GM23338 (cell line): ENCODE results near the gene USF2. TPM values are rescaled to one million over a fixed set of nuclear protein-coding genes. Genes with fewer than 3 reads are reported as not detected.

Experiments
- ATAC-seq: fragments of 200-7000 bp; cut with Tn5 transposase; 3 replicates; pipeline ENCODE4 v1.9.1; 2020
- DNase-seq: peaks from one replicate; pipeline ENCODE4 v3.0.0-alpha.2; 2015; ENCODE audit warnings: low spot score
- H2AFZ ChIP-seq: fragments of 200-600 bp; sonication (generic); 2 replicates; pipeline ENCODE4 v1.8.0; 2016; ENCODE audit warnings: antibody characterized with exemption, mild to moderate bottlenecking, moderate library complexity
- H3F3A ChIP-seq: fragments of 200-600 bp; sonication (generic); replicated peaks from 2 replicates; pipeline ENCODE4 v1.8.0; 2017; ENCODE audit warnings: antibody characterized with exemption, mixed run types, low read depth
- H3K27ac ChIP-seq: fragments of 200-600 bp; sonication (generic); 2 replicates; pipeline ENCODE4 v1.6.1; 2016; ENCODE audit warnings: low read depth
- H3K27me3 ChIP-seq: fragments of 200-600 bp; sonication (generic); 2 replicates; pipeline ENCODE4 v1.8.0; 2016; ENCODE audit warnings: mild to moderate bottlenecking, mixed run types, moderate library complexity; ENCODE audit not compliant: insufficient read depth
- H3K36me3 ChIP-seq: fragments of 200-600 bp; sonication (generic); 2 replicates; pipeline ENCODE4 v1.8.0; 2016; ENCODE audit warnings: mild to moderate bottlenecking; ENCODE audit not compliant: insufficient read depth
- H3K4me1 ChIP-seq: fragments of 200-600 bp; sonication (generic); 2 replicates; pipeline ENCODE4 v1.8.0; 2016; ENCODE audit warnings: mild to moderate bottlenecking, moderate library complexity; ENCODE audit not compliant: insufficient read depth
- H3K4me2 ChIP-seq: fragments of 200-600 bp; sonication (generic); 2 replicates; pipeline ENCODE4 v1.7.1; 2017; ENCODE audit warnings: mixed run types
- H3K4me3 ChIP-seq: fragments of 200-600 bp; sonication (generic); 2 replicates; pipeline ENCODE4 v1.6.1; 2016; ENCODE audit warnings: mixed run types
- H3K79me2 ChIP-seq: fragments of 200-600 bp; sonication (generic); replicated peaks from 2 replicates; pipeline ENCODE4 v1.8.0; 2017; ENCODE audit warnings: mild to moderate bottlenecking; ENCODE audit not compliant: insufficient read depth
- H3K9me2 ChIP-seq: fragments of 200-600 bp; sonication (generic); 2 replicates; pipeline ENCODE4 v1.8.0; 2017; ENCODE audit not compliant: insufficient read depth
- H4K20me1 ChIP-seq: fragments of 200-600 bp; sonication (generic); replicated peaks from 2 replicates; pipeline ENCODE4 v1.8.0; 2017; ENCODE audit warnings: mild to moderate bottlenecking; ENCODE audit not compliant: insufficient read depth
- H3K27ac Mint-ChIP-seq: 2 replicates; pipeline ENCODE4 v1.8.0; 2020; ENCODE audit warnings: inconsistent platforms, mild to moderate bottlenecking, moderate library complexity, mixed read lengths
- H3K27me3 Mint-ChIP-seq: 3 replicates; pipeline ENCODE4 v1.8.0; 2022; ENCODE audit warnings: low read depth, mild to moderate bottlenecking, moderate library complexity, mixed read lengths, inconsistent platforms; ENCODE audit not compliant: insufficient read depth, poor library complexity
- H3K36me3 Mint-ChIP-seq: 3 replicates; pipeline ENCODE4 v1.8.0; 2021; ENCODE audit warnings: low read depth, mild to moderate bottlenecking, inconsistent platforms, moderate library complexity, mixed read lengths
- H3K4me1 Mint-ChIP-seq: 3 replicates; pipeline ENCODE4 v1.8.0; 2020; ENCODE audit warnings: mild to moderate bottlenecking, inconsistent platforms, mixed read lengths
- H3K4me3 Mint-ChIP-seq: 3 replicates; pipeline ENCODE4 v1.8.0; 2021; ENCODE audit warnings: moderate library complexity, mild to moderate bottlenecking, inconsistent platforms, mixed read lengths
- H3K9me3 Mint-ChIP-seq: 3 replicates; pipeline ENCODE4 v1.8.0; 2020; ENCODE audit warnings: moderate library complexity, mild to moderate bottlenecking, inconsistent platforms, mixed read lengths
- CREB1 ChIP-seq: fragments of 250-450 bp; sonication (Bioruptor Pico); IDR thresholded peaks from 2 replicates; pipeline ENCODE4 v1.5.0; 2020; ENCODE audit warnings: low read depth, mild to moderate bottlenecking, moderate library complexity
- CTCF ChIP-seq, 2 experiments: fragments of 200-600 bp in 1 of 2; sonication (generic) in 1 of 2; conservative IDR thresholded peaks; 2 replicates each; pipeline versions ENCODE4 v1.5.1 to v1.6.1; 2016 to 2017; ENCODE audit warnings: antibody characterized with exemption in 2 of 2, low read depth in 2 of 2, mild to moderate bottlenecking in 2 of 2, moderate library complexity in 1 of 2
- ETS1 ChIP-seq: IDR thresholded peaks from 2 replicates; pipeline ENCODE4 v1.6.1; 2016; ENCODE audit warnings: antibody characterized with exemption
- EZH2 ChIP-seq: fragments of 200-600 bp; sonication (generic); IDR thresholded peaks from one replicate; pipeline ENCODE4 v1.8.0; 2017; ENCODE audit warnings: antibody characterized with exemption, mild to moderate bottlenecking, low read depth; ENCODE audit not compliant: unreplicated experiment
- JUNB ChIP-seq: IDR thresholded peaks from one replicate; pipeline ENCODE4 v1.6.1; 2016; ENCODE audit warnings: antibody characterized with exemption; ENCODE audit not compliant: unreplicated experiment
- NANOG ChIP-seq: IDR thresholded peaks from 2 replicates; pipeline ENCODE4 v1.6.1; 2016; ENCODE audit warnings: antibody characterized with exemption, borderline replicate concordance
- POLR2AphosphoS5 ChIP-seq: IDR thresholded peaks from 2 replicates; pipeline ENCODE4 v1.6.1; 2016; ENCODE audit warnings: antibody characterized with exemption, low read depth
- STAT1 ChIP-seq: IDR thresholded peaks from one replicate; pipeline ENCODE4 v1.6.1; 2016; ENCODE audit warnings: antibody characterized with exemption; ENCODE audit not compliant: unreplicated experiment
- ZNF114 ChIP-seq: fragments of 250-450 bp; sonication (Bioruptor Pico); IDR thresholded peaks from 2 replicates; pipeline ENCODE4 v1.5.0; 2020; ENCODE audit warnings: mild to moderate bottlenecking, moderate library complexity
- ZNF331 ChIP-seq: fragments of 250-450 bp; sonication (Bioruptor Pico); IDR thresholded peaks from 2 replicates; pipeline ENCODE4 v1.5.0; 2020; ENCODE audit warnings: low read depth, mild to moderate bottlenecking, moderate library complexity
- polyA plus RNA-seq: library from polyadenylated mRNA; unstranded; fragments of >200 nt; fragmentation: Nextera tagmentation; extraction: Ambion mirVana; gene quantifications from 2 replicates; pipeline ENCODE4 v1.2.1, GENCODE V29; 2016
- total RNA-seq: library from RNA; depleted of rRNA; stranded (reverse); fragments of >200 nt; shearing (Covaris generic); gene quantifications from 2 replicates; pipeline ENCODE4 v1.2.3, GENCODE V29; 2014
- TF ChIP-seq, protein P1 (sequence below): IDR thresholded peaks from one replicate; pipeline ENCODE4 v1.6.1; 2018; ENCODE audit warnings: antibody characterized with exemption; ENCODE audit not compliant: unreplicated experiment
- TF ChIP-seq, protein P2 (sequence below): fragments of 250-450 bp; sonication (Bioruptor Pico); IDR thresholded peaks from 2 replicates; pipeline ENCODE4 v1.5.0; 2020; ENCODE audit warnings: mild to moderate bottlenecking, moderate library complexity

Gene USF2
- total and polyA plus RNA-seq, 2 experiments from 2014 or later, result 28.9 to 60.5 TPM

GRCh38 chr19:35279985-35280821 is 11.4 kb downstream of the USF2 start (continued):
- TF ChIP-seq ZNF331 (CRISPR knock-in tag) (no peak), EZH2 (no peak), JUNB (no peak), NANOG (no peak)

DNA sequence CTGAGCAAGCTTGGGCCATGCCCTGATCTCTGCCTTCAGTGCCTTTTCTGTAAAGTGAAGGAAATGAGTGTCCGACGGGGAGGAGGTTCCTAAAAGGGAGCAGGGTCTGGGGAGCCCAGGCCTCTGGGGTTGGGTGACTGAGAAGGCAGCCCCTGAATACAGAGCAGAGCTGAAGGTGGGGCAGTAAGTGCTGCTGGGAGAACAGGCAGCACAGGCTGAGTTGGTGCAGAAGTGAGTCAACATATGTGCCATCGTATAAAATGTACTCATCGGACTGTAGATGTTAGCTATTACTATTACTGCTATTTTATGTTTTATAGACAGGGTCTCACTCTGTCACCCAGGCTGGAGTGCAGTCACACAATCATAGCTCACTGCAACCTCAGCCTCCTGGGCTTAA is 12.5 kb downstream of the USF2 start:
- Histone ChIP-seq H3K4me1 (0 out of 2 replicates have a peak, but pooled peaks cover 8% of the 10 kb centered on the region), H3K27ac (no peak overlapping the region), H2AFZ (no peak overlapping the region), H3K4me2 (no peak overlapping the region), H3K4me3 (no peak overlapping the region), H3K36me3 (no peaks in the 10 kb centered on the region), H3K27me3 (no peaks in the 10 kb centered on the region), H4K20me1 (no peaks in the 10 kb centered on the region), H3K79me2 (no peaks in the 10 kb centered on the region), H3K9me2 (no peaks in the 10 kb centered on the region), H3F3A (no peaks in the 10 kb centered on the region)
- no peak for ATAC-seq
- Mint-ChIP-seq H3K36me3 (peaks cover 17% of the 10 kb centered on the region), H3K9me3 (no peaks in the 10 kb centered on the region; the same call in 2 of the 3 replicates), H3K4me3 (no peak overlapping the region), H3K4me1 (peaks cover 11% of the 10 kb centered on the region), H3K27ac (no peak overlapping the region), H3K27me3 (peaks cover 24% of the 10 kb centered on the region)
- DNase-seq, result no peak
- TF ChIP-seq, protein P1, sequence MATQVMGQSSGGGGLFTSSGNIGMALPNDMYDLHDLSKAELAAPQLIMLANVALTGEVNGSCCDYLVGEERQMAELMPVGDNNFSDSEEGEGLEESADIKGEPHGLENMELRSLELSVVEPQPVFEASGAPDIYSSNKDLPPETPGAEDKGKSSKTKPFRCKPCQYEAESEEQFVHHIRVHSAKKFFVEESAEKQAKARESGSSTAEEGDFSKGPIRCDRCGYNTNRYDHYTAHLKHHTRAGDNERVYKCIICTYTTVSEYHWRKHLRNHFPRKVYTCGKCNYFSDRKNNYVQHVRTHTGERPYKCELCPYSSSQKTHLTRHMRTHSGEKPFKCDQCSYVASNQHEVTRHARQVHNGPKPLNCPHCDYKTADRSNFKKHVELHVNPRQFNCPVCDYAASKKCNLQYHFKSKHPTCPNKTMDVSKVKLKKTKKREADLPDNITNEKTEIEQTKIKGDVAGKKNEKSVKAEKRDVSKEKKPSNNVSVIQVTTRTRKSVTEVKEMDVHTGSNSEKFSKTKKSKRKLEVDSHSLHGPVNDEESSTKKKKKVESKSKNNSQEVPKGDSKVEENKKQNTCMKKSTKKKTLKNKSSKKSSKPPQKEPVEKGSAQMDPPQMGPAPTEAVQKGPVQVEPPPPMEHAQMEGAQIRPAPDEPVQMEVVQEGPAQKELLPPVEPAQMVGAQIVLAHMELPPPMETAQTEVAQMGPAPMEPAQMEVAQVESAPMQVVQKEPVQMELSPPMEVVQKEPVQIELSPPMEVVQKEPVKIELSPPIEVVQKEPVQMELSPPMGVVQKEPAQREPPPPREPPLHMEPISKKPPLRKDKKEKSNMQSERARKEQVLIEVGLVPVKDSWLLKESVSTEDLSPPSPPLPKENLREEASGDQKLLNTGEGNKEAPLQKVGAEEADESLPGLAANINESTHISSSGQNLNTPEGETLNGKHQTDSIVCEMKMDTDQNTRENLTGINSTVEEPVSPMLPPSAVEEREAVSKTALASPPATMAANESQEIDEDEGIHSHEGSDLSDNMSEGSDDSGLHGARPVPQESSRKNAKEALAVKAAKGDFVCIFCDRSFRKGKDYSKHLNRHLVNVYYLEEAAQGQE, result no peak
- TF ChIP-seq CTCF (conservative IDR thresholded peaks at IDR 0.05; ENCODE audit: low read depth in 2 of 2) (no peak), JUNB (no peak), ZNF114 (CRISPR knock-in tag) (no peak), ZNF331 (CRISPR knock-in tag) (no peak), STAT1 (no peak), ETS1 (no peak), POLR2AphosphoS5 (no peak), CREB1 (CRISPR knock-in tag) (no peak), EZH2 (no peak)
- TF ChIP-seq, protein P2, sequence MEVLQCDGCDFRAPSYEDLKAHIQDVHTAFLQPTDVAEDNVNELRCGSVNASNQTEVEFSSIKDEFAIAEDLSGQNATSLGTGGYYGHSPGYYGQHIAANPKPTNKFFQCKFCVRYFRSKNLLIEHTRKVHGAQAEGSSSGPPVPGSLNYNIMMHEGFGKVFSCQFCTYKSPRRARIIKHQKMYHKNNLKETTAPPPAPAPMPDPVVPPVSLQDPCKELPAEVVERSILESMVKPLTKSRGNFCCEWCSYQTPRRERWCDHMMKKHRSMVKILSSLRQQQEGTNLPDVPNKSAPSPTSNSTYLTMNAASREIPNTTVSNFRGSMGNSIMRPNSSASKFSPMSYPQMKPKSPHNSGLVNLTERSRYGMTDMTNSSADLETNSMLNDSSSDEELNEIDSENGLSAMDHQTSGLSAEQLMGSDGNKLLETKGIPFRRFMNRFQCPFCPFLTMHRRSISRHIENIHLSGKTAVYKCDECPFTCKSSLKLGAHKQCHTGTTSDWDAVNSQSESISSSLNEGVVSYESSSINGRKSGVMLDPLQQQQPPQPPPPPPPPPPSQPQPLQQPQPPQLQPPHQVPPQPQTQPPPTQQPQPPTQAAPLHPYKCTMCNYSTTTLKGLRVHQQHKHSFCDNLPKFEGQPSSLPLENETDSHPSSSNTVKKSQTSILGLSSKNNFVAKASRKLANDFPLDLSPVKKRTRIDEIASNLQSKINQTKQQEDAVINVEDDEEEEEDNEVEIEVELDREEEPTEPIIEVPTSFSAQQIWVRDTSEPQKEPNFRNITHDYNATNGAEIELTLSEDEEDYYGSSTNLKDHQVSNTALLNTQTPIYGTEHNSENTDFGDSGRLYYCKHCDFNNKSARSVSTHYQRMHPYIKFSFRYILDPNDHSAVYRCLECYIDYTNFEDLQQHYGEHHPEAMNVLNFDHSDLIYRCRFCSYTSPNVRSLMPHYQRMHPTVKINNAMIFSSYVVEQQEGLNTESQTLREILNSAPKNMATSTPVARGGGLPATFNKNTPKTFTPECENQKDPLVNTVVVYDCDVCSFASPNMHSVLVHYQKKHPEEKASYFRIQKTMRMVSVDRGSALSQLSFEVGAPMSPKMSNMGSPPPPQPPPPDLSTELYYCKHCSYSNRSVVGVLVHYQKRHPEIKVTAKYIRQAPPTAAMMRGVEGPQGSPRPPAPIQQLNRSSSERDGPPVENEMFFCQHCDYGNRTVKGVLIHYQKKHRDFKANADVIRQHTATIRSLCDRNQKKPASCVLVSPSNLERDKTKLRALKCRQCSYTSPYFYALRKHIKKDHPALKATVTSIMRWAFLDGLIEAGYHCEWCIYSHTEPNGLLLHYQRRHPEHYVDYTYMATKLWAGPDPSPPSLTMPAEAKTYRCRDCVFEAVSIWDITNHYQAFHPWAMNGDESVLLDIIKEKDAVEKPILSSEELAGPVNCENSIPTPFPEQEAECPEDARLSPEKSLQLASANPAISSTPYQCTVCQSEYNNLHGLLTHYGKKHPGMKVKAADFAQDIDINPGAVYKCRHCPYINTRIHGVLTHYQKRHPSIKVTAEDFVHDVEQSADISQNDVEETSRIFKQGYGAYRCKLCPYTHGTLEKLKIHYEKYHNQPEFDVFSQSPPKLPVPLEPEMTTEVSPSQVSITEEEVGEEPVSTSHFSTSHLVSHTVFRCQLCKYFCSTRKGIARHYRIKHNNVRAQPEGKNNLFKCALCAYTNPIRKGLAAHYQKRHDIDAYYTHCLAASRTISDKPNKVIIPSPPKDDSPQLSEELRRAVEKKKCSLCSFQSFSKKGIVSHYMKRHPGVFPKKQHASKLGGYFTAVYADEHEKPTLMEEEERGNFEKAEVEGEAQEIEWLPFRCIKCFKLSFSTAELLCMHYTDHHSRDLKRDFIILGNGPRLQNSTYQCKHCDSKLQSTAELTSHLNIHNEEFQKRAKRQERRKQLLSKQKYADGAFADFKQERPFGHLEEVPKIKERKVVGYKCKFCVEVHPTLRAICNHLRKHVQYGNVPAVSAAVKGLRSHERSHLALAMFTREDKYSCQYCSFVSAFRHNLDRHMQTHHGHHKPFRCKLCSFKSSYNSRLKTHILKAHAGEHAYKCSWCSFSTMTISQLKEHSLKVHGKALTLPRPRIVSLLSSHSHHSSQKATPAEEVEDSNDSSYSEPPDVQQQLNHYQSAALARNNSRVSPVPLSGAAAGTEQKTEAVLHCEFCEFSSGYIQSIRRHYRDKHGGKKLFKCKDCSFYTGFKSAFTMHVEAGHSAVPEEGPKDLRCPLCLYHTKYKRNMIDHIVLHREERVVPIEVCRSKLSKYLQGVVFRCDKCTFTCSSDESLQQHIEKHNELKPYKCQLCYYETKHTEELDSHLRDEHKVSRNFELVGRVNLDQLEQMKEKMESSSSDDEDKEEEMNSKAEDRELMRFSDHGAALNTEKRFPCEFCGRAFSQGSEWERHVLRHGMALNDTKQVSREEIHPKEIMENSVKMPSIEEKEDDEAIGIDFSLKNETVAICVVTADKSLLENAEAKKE (CRISPR knock-in tag), result no peak
